Astrocyte (in vitro differentiated cells and primary cell): ENCODE results near the gene PHF11. TPM values are rescaled to one million over a fixed set of nuclear protein-coding genes. Genes with fewer than 3 reads are reported as not detected.

Experiments used
- DNase-seq: peaks from one replicate; pipeline ENCODE4 v3.0.0-alpha.2; 2010; ENCODE audit warnings: low read depth
- FAIRE-seq: peaks from 2 replicates; lab custom pipeline; 2011; peaks lifted over from hg19 to GRCh38; lab: Jason Lieb, UNC
- H2AFZ ChIP-seq: 2 replicates; pipeline ENCODE4 v1.6.0; 2012; ENCODE audit warnings: low read depth, low read length, inconsistent platforms
- H3K27ac ChIP-seq: 2 replicates; pipeline ENCODE4 v1.5.1; 2011; ENCODE audit warnings: low read depth, low read length, inconsistent platforms
- H3K27me3 ChIP-seq: 2 replicates; pipeline ENCODE4 v1.6.0; 2011; ENCODE audit warnings: low read length, inconsistent platforms; ENCODE audit not compliant: insufficient read depth
- H3K36me3 ChIP-seq: 2 replicates; pipeline ENCODE4 v1.5.1; 2011; ENCODE audit warnings: low read length, inconsistent platforms; ENCODE audit not compliant: insufficient read depth
- H3K4me1 ChIP-seq: 2 replicates; pipeline ENCODE4 v1.5.1; 2011; ENCODE audit warnings: low read length, inconsistent platforms; ENCODE audit not compliant: insufficient read depth
- H3K4me2 ChIP-seq: 2 replicates; pipeline ENCODE4 v1.6.0; 2012; ENCODE audit warnings: low read length, inconsistent platforms
- H3K4me3 ChIP-seq: 2 replicates; pipeline ENCODE4 v1.5.1; 2011; ENCODE audit warnings: low read depth, mild to moderate bottlenecking, low read length, inconsistent platforms; ENCODE audit not compliant: insufficient read depth
- H3K79me2 ChIP-seq: 2 replicates; pipeline ENCODE4 v1.6.0; 2012; ENCODE audit warnings: mild to moderate bottlenecking, low read length, inconsistent platforms; ENCODE audit not compliant: insufficient read depth
- H3K9ac ChIP-seq: 2 replicates; pipeline ENCODE4 v1.6.0; 2012; ENCODE audit warnings: mild to moderate bottlenecking, low read length, inconsistent platforms
- H3K9me3 ChIP-seq: 2 replicates; pipeline ENCODE4 v1.5.1; 2012; ENCODE audit warnings: low read depth, mild to moderate bottlenecking, low read length, inconsistent platforms; ENCODE audit not compliant: insufficient read depth
- H4K20me1 ChIP-seq: 2 replicates; pipeline ENCODE4 v1.6.0; 2012; ENCODE audit warnings: low read length, inconsistent platforms; ENCODE audit not compliant: insufficient read depth
- H3K27ac Mint-ChIP-seq: one replicate; pipeline ENCODE4 v1.8.0; 2021; ENCODE audit warnings: mild to moderate bottlenecking, mixed read lengths; ENCODE audit not compliant: unreplicated experiment
- H3K27me3 Mint-ChIP-seq: one replicate; pipeline ENCODE4 v1.8.0; 2021; ENCODE audit warnings: low read depth, mixed read lengths; ENCODE audit not compliant: unreplicated experiment
- H3K36me3 Mint-ChIP-seq: one replicate; pipeline ENCODE4 v1.8.0; 2021; ENCODE audit warnings: low read depth, mixed read lengths; ENCODE audit not compliant: unreplicated experiment
- H3K4me1 Mint-ChIP-seq: one replicate; pipeline ENCODE4 v1.8.0; 2021; ENCODE audit warnings: low read depth, mixed read lengths; ENCODE audit not compliant: unreplicated experiment
- H3K4me3 Mint-ChIP-seq: one replicate; pipeline ENCODE4 v1.8.0; 2021; ENCODE audit warnings: mild to moderate bottlenecking, moderate library complexity, mixed read lengths; ENCODE audit not compliant: unreplicated experiment
- H3K9me3 Mint-ChIP-seq: one replicate; pipeline ENCODE4 v1.8.0; 2021; ENCODE audit warnings: mild to moderate bottlenecking, mixed read lengths; ENCODE audit not compliant: unreplicated experiment
- CTCF ChIP-seq: IDR thresholded peaks from 2 replicates; pipeline ENCODE4 v1.5.1; 2011; ENCODE audit warnings: low read depth, mild to moderate bottlenecking, inconsistent platforms, low read length, moderate library complexity; ENCODE audit not compliant: insufficient read depth
- EZH2 ChIP-seq: IDR thresholded peaks from 2 replicates; pipeline ENCODE4 v1.6.1; 2012; ENCODE audit warnings: mild to moderate bottlenecking, low read length, inconsistent platforms; ENCODE audit not compliant: insufficient read depth
- total RNA-seq: library from RNA; stranded (reverse); gene quantifications from 2 replicates; pipeline ENCODE4 v1.2.1, GENCODE V29; 2021

PHF11 gene
- total RNA-seq, 1 donor from 2014 or later, result 30.8 TPM

- Histone ChIP-seq H3K9me3 (no peaks in the 10 kb centered on the region), H3K79me2 (no peaks in the 10 kb centered on the region), H3K9ac (no peak overlapping the region), H3K27ac (no peak overlapping the region), H3K36me3 (peaks cover 5% of the 10 kb centered on the region), H3K27me3 (no peaks in the 10 kb centered on the region), H3K4me3 (no peak overlapping the region), H3K4me1 (no peaks in the 10 kb centered on the region), H2AFZ (no peak overlapping the region), H4K20me1 (no peaks in the 10 kb centered on the region), H3K4me2 (no peak overlapping the region)
- Mint-ChIP-seq H3K9me3 (no peaks in the 10 kb centered on the region), H3K27me3 (no peaks in the 10 kb centered on the region), H3K4me3 (no peak overlapping the region), H3K36me3 (peaks cover 27% of the 10 kb centered on the region), H3K27ac (no peak overlapping the region), H3K4me1 (no peaks in the 10 kb centered on the region)
- DNase-seq (no peak), FAIRE-seq (no peak)
- TF ChIP-seq CTCF (no peak), EZH2 (no peak)
Observed at GRCh38 chr13:49516467-49516866, 20.7 kb downstream of the PHF11 start.

- no peak overlapping the region for H3K4me2 ChIP-seq
- no peak overlapping the region for H3K4me3 Mint-ChIP-seq
- no peaks in the 10 kb centered on the region for H3K9me3 ChIP-seq
- H3K27ac Mint-ChIP-seq, result no peak overlapping the region
- H3K9me3 Mint-ChIP-seq, result no peaks in the 10 kb centered on the region
- no peak overlapping the region for H3K9ac ChIP-seq
- no peaks in the 10 kb centered on the region for H4K20me1 ChIP-seq
- no peaks in the 10 kb centered on the region for H3K27me3 ChIP-seq
- no peak for DNase-seq
- no peak overlapping the region for H3K27ac ChIP-seq
- no peaks in the 10 kb centered on the region for H3K4me1 Mint-ChIP-seq
- H3K36me3 ChIP-seq, result peaks cover 10% of the 10 kb centered on the region
- no peak for FAIRE-seq
- peaks cover 27% of the 10 kb centered on the region for H3K36me3 Mint-ChIP-seq
- H2AFZ ChIP-seq, result no peak overlapping the region
- no peaks in the 10 kb centered on the region for H3K79me2 ChIP-seq
- no peaks in the 10 kb centered on the region for H3K4me1 ChIP-seq
- H3K27me3 Mint-ChIP-seq, result no peaks in the 10 kb centered on the region
- TF ChIP-seq EZH2 (no peak), CTCF (peak; percentile 44)
- H3K4me3 ChIP-seq, result no peak overlapping the region
Observed at GRCh38 chr13:49517461-49517860, 21.7 kb downstream of the PHF11 start.

GRCh38 chr13:49521224-49521623 is 25.5 kb downstream of the PHF11 start:
- TF ChIP-seq EZH2 (no peak), CTCF (no peak)
- no peak overlapping the region for H3K27ac Mint-ChIP-seq
- DNase-seq, result no peak
- no peak overlapping the region for H3K27ac ChIP-seq
- no peaks in the 10 kb centered on the region for H3K27me3 ChIP-seq
- H3K4me3 ChIP-seq, result no peak overlapping the region
- no peaks in the 10 kb centered on the region for H3K27me3 Mint-ChIP-seq
- no peaks in the 10 kb centered on the region for H3K4me1 Mint-ChIP-seq
- H3K36me3 ChIP-seq, result peaks cover 5% of the 10 kb centered on the region
- no peaks in the 10 kb centered on the region for H4K20me1 ChIP-seq
- H3K4me2 ChIP-seq, result no peak overlapping the region
- H3K4me3 Mint-ChIP-seq, result no peak overlapping the region
- no peaks in the 10 kb centered on the region for H3K4me1 ChIP-seq
- no peak overlapping the region for H3K9ac ChIP-seq
- peaks cover 12% of the 10 kb centered on the region for H3K36me3 Mint-ChIP-seq
- no peaks in the 10 kb centered on the region for H3K9me3 ChIP-seq
- no peaks in the 10 kb centered on the region for H3K79me2 ChIP-seq
- no peak overlapping the region for H2AFZ ChIP-seq
- no peaks in the 10 kb centered on the region for H3K9me3 Mint-ChIP-seq
- no peak for FAIRE-seq
